ENCODE data around the gene FGD2.

The FGD2 gene

DNA sequence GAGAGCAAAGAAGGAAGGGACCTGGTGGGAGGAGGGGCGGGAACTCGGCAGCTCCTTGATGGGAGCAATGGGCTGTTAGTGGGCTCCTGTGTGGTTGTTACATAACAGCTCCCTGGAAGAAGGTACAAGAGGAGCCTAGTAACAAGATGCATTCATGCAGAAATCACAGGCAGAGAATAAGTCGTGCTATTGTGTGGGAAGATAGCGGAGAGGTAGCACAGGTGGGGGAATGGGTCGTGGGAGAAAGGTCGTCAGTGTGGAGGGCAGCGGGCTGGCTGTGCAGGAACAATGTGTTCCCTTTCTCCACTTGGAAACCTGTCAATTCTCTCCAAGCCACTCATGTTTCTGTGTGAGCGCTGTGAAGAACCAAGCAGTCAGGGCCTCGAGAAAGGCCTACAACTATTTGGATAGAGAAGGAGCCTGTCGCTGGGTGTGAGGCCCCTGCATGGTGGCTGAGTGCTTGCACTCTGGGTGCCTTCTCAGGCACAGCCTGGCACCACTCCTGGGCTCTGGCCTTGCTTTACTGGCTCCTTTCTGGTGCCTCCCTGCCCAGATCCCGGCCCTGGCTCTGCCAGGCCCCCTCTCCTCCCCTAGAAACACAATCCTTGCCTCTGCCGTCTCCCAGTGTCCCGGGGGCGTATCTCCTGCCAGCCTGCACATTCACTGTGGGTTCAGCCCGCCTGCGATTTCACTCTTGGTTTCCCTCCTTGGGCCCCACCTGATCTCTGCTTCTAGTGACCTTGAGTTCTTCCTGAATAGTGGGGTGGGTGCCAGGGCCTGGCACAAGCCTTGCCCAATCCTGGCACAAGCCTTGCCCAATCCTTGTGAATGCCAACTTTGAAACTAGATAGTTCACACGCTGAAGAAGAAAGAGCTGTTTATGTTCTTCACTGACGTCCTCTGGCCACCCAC is 7.4 kb upstream of the FGD2 start:
- DNase-seq, result no peak

DNA sequence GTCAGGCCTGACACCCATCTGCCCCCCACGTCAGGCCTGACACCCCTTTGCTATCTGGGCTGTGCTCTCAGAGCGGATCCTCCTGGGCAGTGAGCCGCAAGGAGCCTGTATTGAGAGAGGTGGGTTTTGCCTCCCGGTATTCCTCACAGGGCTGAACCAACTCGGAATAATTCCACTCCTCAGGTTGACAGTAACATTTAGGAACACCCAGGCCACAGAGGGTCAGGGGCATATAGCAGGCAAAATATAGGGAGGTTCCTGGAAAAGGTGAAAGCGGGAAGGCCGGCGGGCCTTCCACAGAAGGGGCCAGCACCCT is 6.8 kb upstream of the FGD2 start:
- no peak for DNase-seq

DNA sequence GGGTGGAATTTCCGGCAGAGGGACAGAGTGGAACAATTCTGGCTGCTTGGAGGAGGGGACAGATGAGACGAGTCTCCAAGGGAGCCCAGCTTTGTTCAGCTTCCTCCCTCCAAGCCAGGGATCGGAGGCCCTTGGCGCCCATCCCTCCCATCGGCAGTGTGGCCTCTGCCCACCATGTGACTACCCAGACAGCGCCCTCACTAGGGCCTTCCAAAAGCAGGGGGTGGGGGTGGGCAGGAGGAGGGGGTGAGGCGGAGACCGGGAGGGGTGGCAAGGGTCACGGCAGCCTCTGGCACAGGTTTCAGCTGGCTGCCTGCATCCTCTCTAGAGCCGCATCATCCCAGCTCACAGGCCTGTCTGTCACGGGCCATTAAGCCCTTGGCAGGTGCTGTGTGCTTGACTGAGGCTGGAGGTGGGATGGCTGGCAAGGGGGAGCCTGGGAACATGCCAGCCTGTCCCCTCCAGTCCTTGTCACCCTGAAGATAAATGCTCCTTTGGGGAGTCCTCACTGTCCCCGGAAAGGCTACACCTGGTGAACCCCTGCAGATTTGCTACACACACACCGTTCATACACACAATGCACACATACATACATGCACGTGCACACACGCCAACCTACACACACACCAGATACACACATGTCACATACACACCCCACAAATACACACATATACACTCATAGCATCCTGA is 6.2 kb upstream of the FGD2 start:
- no peak for DNase-seq

DNA sequence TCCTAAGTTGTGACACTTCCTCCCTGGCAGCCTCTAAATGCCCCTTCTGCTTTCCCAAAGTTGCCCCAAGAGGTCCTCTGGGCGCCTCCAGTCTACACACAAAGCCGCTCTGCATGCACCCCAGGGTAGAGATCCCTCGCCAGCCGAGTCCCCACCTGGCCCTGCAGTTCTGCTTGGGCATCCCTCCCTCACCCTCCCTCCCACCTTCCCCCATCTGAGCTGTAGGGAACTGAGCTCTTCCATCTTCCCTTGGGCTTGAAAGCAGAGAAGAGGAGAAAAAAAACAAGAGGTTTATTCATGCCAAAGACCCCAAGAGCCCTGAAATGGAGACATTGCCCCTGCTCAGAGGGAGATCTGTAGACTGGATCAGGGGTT is 5.7 kb upstream of the FGD2 start:
- no peak for DNase-seq

DNA sequence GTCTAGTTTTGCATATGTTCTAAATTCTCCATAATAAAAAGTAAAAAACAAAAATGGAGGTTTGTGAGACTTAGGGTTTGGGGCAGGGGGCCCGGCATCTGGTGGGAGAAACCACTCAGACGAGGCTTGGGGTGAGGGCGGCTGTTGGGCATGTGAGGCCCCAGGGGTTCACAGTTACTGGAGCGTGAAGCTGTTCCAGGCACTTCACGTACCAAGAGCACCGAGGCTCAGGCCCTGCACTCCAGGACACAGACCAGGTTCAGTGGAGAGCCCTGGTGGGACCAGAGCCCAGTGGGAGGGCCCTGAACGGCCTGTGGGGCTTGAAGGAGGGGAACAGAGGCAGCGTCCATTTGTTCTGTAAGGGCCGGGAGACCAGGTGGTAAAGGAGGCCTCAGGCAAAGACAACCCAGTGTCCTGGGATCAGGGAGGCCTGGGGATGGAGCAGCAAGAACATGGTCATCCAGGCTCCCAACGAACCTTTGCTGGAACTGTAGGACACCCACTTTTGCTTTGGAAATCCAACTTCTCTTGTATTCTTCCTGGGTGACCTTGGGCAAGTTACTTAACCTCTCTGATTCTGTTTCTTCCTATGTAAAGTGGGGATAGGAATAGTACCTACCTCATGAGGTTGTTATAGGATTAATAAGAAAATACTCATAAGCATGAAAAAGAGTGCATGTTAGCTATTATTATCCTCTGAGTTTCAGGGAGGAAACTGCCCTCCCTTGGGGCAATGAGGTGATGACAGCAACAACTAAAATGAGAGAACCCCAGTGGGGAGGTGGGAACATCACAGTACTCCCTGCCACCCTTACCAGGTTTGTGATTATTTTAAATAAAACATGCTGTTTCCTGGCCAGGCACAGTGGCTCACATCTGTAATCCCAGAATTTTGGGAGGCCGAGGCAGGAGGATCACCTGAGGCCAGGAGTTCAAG is 1.1 kb upstream of the FGD2 start:
- DNase-seq, result no peak

DNA sequence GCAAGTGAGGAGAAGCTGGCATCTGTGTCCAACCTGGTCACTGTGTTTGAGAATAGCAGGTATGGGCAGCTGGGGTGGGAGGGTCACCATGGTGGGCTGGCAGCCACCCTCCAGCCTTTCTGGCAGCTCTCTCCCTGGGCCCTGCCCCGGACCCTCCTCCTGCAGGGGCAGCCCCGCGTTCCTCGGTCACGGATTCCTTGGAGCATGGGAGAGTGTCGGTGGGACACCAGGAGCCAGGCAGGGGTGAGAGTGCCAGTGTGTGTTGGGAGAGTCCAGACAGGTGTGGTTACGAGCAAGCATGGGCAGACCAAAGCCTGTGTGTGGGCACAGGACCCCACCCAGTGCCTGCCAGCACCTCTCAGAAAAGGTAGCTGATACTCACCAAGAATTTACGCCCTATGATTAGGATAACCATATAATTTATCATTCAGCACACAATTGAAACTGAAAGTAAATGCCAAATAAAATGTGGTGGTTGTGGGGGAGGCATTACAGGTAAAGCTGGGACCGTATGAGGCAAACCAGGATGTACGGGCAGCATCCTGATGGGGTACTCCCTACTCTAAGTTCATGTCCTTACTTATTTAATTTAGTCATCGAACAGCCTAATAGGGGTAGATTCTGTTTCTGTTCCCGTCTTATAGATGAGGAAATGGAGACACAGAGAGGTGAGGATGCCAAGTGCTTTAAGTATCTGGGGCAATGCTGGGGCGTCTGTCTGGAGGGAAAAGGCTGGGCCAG is 542 bp downstream of the FGD2 start:
- DNase-seq, result no peak

DNA sequence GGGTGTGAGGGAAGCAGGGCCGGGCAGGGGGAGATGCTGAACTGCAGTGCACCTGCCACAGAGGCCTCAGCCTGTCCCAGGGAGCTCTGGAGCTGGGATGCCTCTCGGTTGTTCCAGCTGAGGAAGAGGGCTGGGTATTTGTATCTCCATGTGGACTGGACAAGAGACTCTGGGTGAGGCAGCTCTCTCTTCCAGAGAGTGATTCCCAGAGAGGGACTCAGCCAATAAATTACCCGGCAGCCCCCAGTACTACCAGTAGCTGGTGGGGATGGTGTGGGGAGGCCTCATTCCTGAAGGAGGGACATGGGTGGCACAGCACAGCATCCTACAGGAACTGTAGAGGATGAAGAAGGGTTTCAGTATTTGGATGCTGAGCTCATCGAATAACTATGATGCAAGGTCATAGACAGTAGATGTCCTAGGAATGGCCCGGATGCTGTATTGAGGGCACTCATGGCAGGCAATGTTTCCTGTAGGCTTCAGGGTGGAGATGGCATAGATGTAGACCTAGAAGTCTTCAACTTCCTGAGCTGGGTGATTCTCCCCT is 1.4 kb downstream of the FGD2 start:
- no peak for DNase-seq

DNA sequence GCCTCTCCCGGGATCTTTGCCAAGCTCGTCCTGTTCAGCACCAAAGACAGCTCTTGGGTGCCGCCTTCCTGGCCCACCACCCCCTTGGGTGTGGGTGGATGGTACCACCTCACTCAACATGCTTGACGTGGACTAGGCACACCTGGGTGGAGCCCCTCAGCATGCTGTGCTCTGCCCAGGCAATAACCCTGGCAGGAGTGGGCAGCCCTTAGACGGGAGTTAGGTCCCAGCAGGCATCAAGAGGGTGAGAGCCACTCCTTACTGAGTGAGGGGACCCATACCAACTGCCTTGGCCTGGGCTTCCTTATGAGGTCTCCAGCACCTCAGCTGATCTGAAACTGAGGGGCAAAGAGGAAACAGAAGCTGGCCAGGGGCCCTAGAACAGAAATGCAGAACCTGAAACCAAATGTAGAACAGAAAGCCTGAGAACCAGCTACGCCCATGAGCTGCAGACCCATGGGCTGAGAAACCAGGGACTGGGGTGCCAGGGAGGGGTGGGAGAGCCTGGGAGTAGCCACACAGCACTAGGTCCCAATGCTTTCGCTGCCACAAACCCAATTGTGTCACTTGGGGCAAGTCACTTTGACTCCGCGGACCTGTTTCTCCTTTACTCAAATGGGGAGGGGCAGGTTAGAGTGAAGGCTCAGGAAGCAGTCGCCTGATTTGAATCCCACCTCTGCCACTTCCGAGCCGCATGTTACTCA is 2.0 kb downstream of the FGD2 start:
- no peak for DNase-seq

DNA sequence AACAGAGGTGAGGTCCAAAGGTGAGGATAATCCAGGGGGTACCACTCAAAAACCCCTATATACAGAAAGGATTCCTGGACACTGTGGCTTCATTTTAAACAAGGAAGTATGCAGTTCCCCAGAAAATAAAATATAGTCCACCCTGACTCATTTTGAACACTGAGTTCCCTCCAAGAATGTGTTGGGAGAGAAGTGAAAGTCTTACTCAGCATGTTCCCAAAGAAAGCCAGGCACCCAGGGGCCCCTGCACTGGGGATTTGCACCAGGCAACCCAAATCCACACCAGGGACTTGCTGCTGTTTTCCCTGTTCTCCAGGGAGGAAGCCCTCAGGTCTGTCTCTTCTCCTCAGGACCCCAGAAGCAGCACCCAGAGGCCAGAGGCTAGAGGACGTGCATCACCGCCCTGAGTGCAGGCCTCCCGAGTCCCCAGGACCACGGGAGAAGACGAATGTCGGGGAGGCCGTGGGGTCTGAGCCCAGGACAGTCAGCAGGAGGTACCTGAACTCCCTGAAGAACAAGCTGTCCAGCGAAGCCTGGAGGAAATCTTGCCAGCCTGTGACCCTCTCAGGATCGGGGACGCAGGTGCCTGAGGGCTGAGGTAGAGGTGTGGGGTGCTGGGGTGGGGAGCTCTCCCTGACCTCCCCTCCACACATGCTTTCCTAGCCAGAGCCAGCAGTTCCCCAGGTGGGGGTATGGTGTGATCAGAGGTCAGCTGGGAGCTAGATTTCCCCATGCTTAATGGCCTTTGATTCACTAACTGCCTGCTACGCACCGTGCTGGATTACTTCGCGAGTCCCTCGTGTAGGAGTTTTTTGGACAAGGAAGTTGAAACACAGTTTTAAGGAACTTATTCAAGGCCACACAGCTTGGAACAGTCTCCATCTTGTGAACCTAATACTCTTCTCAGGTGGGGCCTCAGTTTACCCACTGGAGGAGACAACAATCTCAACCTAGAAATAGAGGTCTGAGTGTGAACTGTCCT is 3.3 kb downstream of the FGD2 start:
- no peak for DNase-seq

DNA sequence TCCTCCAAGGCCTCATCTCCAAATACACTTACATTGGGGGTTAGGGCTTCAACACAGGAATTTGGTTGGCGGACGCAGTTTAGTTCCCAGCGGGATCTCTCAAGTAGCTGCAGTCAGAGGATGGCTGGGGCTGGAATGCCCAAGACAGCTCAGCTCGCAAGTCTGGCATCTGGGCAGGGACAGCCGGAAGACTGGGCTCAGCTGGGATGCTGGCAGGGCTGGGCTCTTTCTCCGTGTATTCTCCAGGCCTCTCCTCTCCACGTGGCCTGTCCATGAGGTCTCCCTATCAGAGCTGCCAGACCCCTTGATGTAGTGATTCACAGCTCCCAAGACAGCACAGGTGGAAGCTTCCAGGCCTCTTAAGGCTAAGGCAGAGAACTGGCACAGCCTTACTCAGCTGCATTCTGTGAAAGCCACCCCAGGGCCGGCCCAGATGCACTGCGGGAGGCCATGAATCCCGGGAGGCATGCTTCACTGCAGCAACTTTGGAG is 5.0 kb downstream of the FGD2 start:
- no peak for DNase-seq

DNA sequence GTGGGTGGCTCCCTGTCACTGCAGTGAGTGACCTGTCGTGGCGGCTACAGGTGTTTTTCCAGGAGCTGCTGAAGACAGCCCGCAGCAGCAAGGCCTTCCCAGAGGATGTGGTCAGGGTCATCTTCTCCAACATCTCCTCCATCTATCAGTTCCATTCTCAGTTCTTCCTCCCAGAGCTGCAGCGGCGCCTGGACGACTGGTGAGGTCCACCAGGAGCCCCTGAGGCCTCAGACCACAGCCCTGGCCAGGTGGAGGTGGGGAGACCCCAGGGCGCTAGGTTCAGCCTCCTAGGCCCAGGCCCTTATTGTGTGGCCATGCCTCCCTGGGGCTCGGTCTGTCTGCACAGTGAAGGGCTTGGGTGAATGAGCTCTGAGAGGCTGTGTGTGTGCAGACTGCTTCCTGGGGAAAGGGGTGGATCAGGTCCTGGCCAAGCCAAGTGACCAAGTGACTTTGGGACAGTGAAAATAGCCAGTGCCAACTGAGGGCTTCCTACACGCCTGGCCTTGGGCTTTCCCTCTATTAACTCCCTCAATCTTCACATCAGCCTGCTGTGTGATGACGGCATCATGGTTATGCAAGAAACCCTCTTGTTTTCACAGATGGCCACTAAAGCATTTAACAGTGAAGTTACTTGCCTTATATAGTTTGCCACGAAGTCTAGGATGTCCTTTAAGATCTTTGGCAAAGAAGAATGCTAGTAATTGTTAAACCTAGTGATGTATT is 6.4 kb downstream of the FGD2 start:
- DNase-seq, result no peak

DNA sequence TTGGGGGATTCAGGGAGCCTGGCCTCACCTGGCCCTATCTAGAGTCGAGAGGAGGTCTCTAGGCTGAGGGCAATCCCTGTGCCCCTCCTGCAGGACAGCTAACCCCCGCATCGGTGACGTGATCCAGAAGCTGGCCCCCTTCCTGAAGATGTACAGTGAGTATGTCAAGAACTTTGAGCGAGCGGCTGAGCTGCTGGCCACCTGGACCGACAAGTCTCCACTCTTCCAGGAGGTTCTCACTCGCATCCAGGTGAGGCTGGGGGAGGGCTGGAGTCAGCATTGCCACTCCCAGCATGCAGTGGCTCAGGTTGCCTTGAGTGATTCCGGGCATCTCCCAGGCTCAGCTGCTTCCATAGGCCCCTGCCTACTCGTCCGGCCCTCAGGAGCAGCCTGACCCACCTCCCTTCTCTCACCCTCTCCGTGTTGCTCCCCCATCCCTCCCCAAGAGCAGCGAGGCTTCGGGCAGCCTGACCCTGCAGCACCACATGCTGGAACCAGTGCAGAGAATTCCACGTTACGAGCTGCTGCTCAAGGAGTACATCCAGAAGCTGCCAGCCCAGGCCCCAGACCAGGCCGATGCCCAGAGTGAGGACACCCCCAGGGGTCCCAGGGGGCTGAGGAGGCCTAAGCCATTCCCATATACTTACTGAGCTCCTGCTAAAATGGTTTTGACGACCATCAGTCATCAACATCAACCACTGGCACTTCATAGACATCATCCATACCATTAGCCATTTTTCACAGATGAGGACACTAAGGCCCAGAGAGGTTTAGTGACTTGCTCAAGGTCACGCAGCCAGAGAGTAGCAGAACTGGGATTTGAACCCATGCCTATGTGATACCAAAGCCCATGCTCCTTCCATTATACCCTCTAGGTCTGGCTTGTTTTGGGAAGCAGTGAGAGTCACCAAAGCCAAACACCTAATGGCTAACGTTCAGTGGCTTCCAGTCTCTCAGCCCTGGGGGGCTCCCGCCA is 8.3 kb downstream of the FGD2 start:
- no peak for DNase-seq

DNA sequence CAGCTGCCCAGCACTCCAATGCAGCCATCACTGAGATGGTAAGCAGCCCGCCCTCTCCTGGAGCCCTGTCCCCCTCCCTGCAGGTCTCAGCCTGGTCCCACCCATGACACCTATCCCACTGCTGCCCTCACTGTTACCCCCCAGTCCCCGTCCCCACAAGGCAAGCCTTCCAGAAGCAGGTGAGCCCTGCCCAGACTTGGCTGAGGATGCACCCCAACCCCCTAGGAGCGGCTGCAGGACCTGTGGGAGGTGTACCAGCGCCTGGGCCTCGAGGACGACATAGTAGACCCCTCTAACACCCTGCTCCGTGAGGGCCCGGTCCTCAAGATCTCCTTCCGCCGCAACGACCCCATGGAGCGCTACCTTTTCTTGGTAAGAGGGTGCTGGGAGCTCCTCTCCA is 9.2 kb downstream of the FGD2 start:
- DNase-seq, result no peak

DNA sequence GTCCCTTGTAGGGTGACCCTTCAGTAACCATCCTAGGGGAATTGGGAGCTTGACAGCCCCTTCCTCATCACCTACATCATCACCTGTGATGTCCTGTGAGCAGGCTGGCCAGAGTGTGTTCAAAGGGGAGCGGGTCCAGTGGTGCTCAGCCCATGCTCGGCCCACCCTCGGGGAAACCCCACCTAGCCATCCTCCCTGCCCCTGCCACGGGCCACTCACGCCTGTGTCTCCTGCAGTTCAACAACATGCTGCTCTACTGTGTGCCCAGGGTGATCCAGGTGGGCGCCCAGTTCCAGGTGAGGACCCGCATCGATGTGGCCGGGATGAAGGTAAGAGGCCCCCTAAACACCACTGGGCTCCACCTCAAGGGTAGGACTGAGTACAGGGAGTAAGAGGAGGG is 10.1 kb downstream of the FGD2 start:
- DNase-seq, result no peak

DNA sequence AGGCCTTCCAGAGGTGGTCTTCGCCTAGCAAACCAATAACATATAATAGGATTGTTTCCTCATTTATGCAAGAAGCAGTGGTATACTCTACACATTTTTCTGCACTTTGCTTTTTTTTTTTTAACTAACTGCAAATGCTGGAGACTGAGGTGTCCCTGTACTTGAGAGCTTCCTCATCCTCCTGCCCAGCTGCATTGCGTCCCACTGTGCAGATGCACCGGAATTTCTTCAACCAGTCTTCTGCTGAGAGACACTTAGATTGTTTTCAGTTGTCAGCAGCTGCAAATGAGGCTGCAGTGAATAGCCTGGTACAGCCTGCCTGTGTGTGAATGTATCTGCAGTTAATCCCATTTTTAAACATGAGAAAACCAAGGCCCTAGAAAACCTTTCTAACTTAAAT is 11.5 kb downstream of the FGD2 start:
- no peak for DNase-seq

DNA sequence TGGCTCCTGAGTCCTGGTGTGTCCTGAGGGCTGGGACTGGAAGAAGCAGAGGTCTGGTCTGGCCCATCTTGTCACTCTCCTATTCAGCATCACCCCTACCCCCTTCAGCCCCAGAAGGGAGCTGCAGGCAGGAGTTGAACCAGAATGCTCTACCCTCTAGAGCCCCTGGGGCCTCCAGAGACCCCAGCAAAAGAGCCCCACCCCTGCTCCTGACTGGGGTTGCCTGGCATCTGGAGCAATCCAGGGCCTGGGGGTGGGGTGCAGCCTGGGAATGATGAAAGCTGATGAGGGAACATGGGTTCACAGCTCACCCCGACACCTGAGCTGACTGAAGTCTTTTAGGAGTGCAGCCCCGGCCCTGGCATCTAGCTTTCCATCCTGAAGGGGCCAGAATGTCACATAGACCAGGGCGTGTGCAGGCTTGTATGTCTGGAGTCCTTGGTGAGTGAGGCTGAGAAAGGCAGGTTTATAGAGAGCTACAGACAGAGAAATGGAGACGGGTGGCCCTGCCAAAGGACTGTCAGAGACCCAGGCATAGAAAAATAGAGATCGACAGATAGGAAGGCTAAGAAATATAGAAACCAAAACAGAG is 12.2 kb downstream of the FGD2 start:
- no peak for DNase-seq

DNA sequence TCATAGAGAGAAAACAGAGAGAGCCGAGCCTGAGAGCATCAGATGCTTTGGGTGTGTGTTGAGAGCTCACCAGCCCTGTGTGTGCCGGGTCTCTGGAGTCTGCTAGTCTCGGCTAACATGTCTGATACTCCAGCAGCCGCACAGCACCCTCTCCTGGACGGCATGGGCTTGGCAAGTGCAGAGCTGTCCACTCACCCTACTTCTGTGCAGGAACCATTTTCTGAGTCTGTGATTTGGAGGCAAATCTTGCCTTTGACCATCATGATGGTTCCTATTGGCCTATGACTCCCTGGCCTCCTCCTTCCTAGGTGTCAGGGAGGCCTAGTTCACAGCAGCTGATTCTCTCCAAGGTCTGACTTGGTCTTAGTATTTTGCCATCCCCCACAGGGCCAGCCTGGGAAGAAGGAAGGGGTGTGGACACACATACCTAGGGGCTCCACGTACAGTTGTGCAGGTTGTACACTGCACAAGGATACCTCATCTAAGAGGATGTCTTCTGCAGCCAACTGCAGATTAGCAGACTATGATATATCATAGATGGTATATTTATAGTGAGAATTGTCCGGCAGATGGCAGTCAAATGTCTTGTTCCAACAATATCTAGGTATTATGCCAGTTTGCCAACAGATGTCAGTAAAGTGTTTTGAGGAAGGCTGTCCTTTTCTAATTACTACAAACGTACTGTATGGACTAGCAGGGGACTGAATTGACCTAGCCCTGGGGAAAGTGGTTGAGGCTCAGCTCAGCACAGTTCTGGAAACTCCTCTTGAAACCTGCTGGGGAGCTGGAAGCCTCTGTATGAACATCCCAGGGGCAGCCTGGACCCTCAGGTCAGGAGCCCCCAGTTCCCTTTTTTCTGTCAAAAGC is 13.0 kb downstream of the FGD2 start:
- peak; percentile 80 for DNase-seq
